ENCODE measurements around the gene MORN1. TPM values are rescaled to one million over a fixed set of nuclear protein-coding genes. Genes with fewer than 3 reads are reported as not detected.
A peak's percentile ranks its signal among the peaks of the same experiment; 100 is the strongest.

Gene MORN1
- total RNA-seq, 4 donors from 2014 or later, result 5.7 to 13.4 (median 8.5) TPM

GRCh38 chr1:2303016-2303775, 88.2 kb downstream of the MORN1 start:
- Histone ChIP-seq H3K27ac (no peak overlapping the region), H3K36me3 (peaks cover 51% of the 10 kb centered on the region), H3K4me3 (no peak overlapping the region), H3K4me1 (peaks cover 70% of the 10 kb centered on the region), H3K9me3 (no peaks in the 10 kb centered on the region), H3K27me3 (no peaks in the 10 kb centered on the region)
- 94% methylated on average over 9 of the region's 35 CpGs for WGBS
- TF ChIP-seq CTCF (IDR thresholded peaks at IDR 0.05), result no peak
- no peak for TF ChIP-seq POLR2A (IDR thresholded peaks at IDR 0.05)
- no peak for TF ChIP-seq POLR2AphosphoS5 (IDR thresholded peaks at IDR 0.05)
- no peak for TF ChIP-seq EP300 (IDR thresholded peaks at IDR 0.05)
- no peak for DNase-seq (ENCODE audit: low spot score in 2 of 2)

- H3K4me1 ChIP-seq, result peaks cover 74% of the 10 kb centered on the region
- H3K36me3 ChIP-seq, result peaks cover 43% of the 10 kb centered on the region
- 84% methylated on average over 23 of the region's 24 CpGs for WGBS
- no peak overlapping the region for H3K4me3 ChIP-seq
- TF ChIP-seq EP300 (IDR thresholded peaks at IDR 0.05) (no peak), POLR2A (IDR thresholded peaks at IDR 0.05) (no peak), CTCF (IDR thresholded peaks at IDR 0.05) (no peak)
- H3K9me3 ChIP-seq, result no peaks in the 10 kb centered on the region
- H3K27ac ChIP-seq, result peak overlapping the region; percentile 83
- no peaks in the 10 kb centered on the region for H3K27me3 ChIP-seq
- DNase-seq (ENCODE audit: low spot score in 2 of 2), result no peak
These were observed 88.9 kb downstream of the MORN1 start for GRCh38 chr1:2302292-2302925.

GRCh38 chr1:2301607-2302291, 89.6 kb downstream of the MORN1 start:
- TF ChIP-seq POLR2A (IDR thresholded peaks at IDR 0.05) (no peak), POLR2AphosphoS5 (IDR thresholded peaks at IDR 0.05) (no peak), EP300 (IDR thresholded peaks at IDR 0.05) (no peak), CTCF (IDR thresholded peaks at IDR 0.05) (no peak)
- 46% methylated on average over 5 of the region's 17 CpGs for WGBS
- peaks cover 80% of the 10 kb centered on the region for H3K4me1 ChIP-seq
- peak overlapping the region; percentile 83 for H3K27ac ChIP-seq
- no peaks in the 10 kb centered on the region for H3K9me3 ChIP-seq
- no peaks in the 10 kb centered on the region for H3K27me3 ChIP-seq
- peaks cover 36% of the 10 kb centered on the region for H3K36me3 ChIP-seq
- DNase-seq (ENCODE audit: low spot score in 2 of 2), result no peak
- H3K4me3 ChIP-seq, result peak overlapping the region; percentile 36

DNA sequence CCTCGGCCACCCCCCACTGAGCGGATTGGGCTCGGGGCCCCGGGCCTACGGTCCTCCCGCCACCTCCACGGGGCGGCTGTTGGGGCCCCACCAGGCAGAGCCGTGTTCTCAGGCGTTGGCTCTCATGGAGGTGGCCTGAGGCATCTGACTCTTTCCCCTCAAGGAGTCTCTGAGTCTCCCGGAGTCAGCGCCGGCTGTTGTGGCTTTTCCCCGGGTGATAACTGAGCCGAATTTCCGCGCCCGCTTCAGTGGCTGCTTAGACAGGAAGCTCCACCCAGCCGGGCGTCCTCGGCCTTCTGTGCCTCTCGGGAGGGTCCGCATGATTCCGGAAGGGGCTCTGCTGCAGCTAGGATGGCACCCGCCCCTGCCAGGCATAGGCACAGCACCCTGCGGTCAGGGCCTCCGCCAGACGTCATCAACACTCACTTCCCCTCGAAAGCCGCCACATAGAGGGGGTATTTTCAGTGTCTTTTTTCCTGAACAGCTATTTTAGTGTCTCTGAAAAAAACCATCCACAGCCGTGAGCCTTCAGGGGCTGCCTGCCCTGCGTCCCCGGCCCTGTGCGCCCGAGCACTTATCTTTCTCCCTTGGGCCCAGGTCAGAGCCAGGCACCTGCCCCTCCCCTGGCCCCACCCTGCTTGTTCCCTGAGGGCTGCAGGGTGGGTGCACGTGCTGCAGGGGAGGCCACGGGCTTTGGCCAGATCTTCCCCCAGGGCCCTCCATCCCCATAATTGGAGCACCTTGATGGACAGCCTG, 90.3 kb downstream of the MORN1 start:
- H3K4me1 ChIP-seq, result peaks cover 86% of the 10 kb centered on the region
- TF ChIP-seq POLR2AphosphoS5 (IDR thresholded peaks at IDR 0.05) (no peak), CTCF (IDR thresholded peaks at IDR 0.05) (no peak), POLR2A (IDR thresholded peaks at IDR 0.05) (no peak), EP300 (IDR thresholded peaks at IDR 0.05) (no peak)
- H3K36me3 ChIP-seq, result peaks cover 29% of the 10 kb centered on the region
- peak overlapping the region; percentile 83 for H3K27ac ChIP-seq
- no peaks in the 10 kb centered on the region for H3K27me3 ChIP-seq
- DNase-seq (ENCODE audit: low spot score in 2 of 2), result peak in 1 of 2 donors; percentile 94
- H3K4me3 ChIP-seq, result peak overlapping the region; percentile 36
- 50% methylated on average over 20 of the region's 37 CpGs for WGBS
- no peaks in the 10 kb centered on the region for H3K9me3 ChIP-seq
